ENCODE measurements around the gene FAM228A.

- TF ChIP-seq, protein P1, sequence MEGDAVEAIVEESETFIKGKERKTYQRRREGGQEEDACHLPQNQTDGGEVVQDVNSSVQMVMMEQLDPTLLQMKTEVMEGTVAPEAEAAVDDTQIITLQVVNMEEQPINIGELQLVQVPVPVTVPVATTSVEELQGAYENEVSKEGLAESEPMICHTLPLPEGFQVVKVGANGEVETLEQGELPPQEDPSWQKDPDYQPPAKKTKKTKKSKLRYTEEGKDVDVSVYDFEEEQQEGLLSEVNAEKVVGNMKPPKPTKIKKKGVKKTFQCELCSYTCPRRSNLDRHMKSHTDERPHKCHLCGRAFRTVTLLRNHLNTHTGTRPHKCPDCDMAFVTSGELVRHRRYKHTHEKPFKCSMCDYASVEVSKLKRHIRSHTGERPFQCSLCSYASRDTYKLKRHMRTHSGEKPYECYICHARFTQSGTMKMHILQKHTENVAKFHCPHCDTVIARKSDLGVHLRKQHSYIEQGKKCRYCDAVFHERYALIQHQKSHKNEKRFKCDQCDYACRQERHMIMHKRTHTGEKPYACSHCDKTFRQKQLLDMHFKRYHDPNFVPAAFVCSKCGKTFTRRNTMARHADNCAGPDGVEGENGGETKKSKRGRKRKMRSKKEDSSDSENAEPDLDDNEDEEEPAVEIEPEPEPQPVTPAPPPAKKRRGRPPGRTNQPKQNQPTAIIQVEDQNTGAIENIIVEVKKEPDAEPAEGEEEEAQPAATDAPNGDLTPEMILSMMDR (IDR thresholded peaks at IDR 0.05): no peak
- TF ChIP-seq EZH2 (IDR thresholded peaks at IDR 0.05) (no peak), EZH2phosphoT487 (IDR thresholded peaks at IDR 0.05) (no peak)
These were observed 34.7 kb downstream of the FAM228A start for GRCh38 chr2:24209389-24210105.
